ENCODE data around the gene NTM.

Gene NTM

GRCh38 chr11:131373095-131373725 is 2.8 kb downstream of the NTM start:
- peak; percentile 30 for DNase-seq (ENCODE audit: low spot score)

- no peak for DNase-seq (ENCODE audit: low spot score)
These were observed 3.3 kb downstream of the NTM start for GRCh38 chr11:131373756-131374155.

GRCh38 chr11:131375421-131375820 is 5.0 kb downstream of the NTM start:
- no peak for DNase-seq (ENCODE audit: low spot score)

- DNase-seq (ENCODE audit: low spot score) = no peak
These were observed 5.5 kb downstream of the NTM start for GRCh38 chr11:131375915-131376314.

- no peak for DNase-seq (ENCODE audit: low spot score)
These were observed 8.5 kb downstream of the NTM start for GRCh38 chr11:131378931-131379330.

GRCh38 chr11:131385763-131386390 is 15.5 kb downstream of the NTM start:
- DNase-seq (ENCODE audit: low spot score) = no peak

GRCh38 chr11:131386408-131386807 is 16.0 kb downstream of the NTM start:
- no peak for DNase-seq (ENCODE audit: low spot score)

GRCh38 chr11:131388030-131388429 is 17.6 kb downstream of the NTM start:
- DNase-seq (ENCODE audit: low spot score) = no peak

- DNase-seq (ENCODE audit: low spot score) = no peak
These were observed 19.2 kb downstream of the NTM start for GRCh38 chr11:131389582-131389981.

- DNase-seq (ENCODE audit: low spot score) = no peak
These were observed 20.8 kb downstream of the NTM start for GRCh38 chr11:131391176-131391575.

- no peak for DNase-seq (ENCODE audit: low spot score)
These were observed 22.3 kb downstream of the NTM start for GRCh38 chr11:131392528-131393255.

GRCh38 chr11:131393691-131394090 is 23.3 kb downstream of the NTM start:
- DNase-seq (ENCODE audit: low spot score) = no peak

- no peak for DNase-seq (ENCODE audit: low spot score)
These were observed 27.3 kb downstream of the NTM start for GRCh38 chr11:131397675-131398074.

GRCh38 chr11:131402040-131402439 is 31.6 kb downstream of the NTM start:
- no peak for DNase-seq (ENCODE audit: low spot score)

- DNase-seq (ENCODE audit: low spot score) = no peak
These were observed 33.6 kb downstream of the NTM start for GRCh38 chr11:131404010-131404409.

- DNase-seq (ENCODE audit: low spot score) = peak; percentile 75
These were observed 37.7 kb downstream of the NTM start for GRCh38 chr11:131408025-131408640.

GRCh38 chr11:131409345-131409744 is 38.9 kb downstream of the NTM start:
- no peak for DNase-seq (ENCODE audit: low spot score)

GRCh38 chr11:131411636-131412035 is 41.2 kb downstream of the NTM start:
- no peak for DNase-seq (ENCODE audit: low spot score)

GRCh38 chr11:131412061-131412460 is 41.6 kb downstream of the NTM start:
- no peak for DNase-seq (ENCODE audit: low spot score)

- DNase-seq (ENCODE audit: low spot score) = no peak
These were observed 42.8 kb downstream of the NTM start for GRCh38 chr11:131413217-131413616.

- no peak for DNase-seq (ENCODE audit: low spot score)
These were observed 47.8 kb downstream of the NTM start for GRCh38 chr11:131418189-131418588.

- DNase-seq (ENCODE audit: low spot score) = no peak
These were observed 50.8 kb downstream of the NTM start for GRCh38 chr11:131421066-131421855.
